ENCODE data around the gene TAS2R1.
"Not testable (repeated sequence)": the region's sequence is repeated elsewhere in the genome, so short reads cannot be mapped to it uniquely, and the experiment has no call there.

Gene TAS2R1

GRCh38 chr5:9621379-9621903 lies 8.7 kb downstream of the TAS2R1 start:
- no peak for DNase-seq

- DNase-seq = no peak
Measured at GRCh38 chr5:9619331-9620092, 10.6 kb downstream of the TAS2R1 start.

GRCh38 chr5:9617739-9618504 lies 12.2 kb downstream of the TAS2R1 start:
- DNase-seq = no peak

GRCh38 chr5:9617221-9617620 lies 12.9 kb downstream of the TAS2R1 start:
- no peak for DNase-seq

GRCh38 chr5:9615331-9615730 lies 14.8 kb downstream of the TAS2R1 start:
- no peak for DNase-seq

GRCh38 chr5:9613360-9613759 lies 16.8 kb downstream of the TAS2R1 start:
- no peak for DNase-seq

GRCh38 chr5:9610969-9611368 lies 19.2 kb downstream of the TAS2R1 start:
- DNase-seq = no peak

GRCh38 chr5:9610364-9610763 lies 19.8 kb downstream of the TAS2R1 start:
- no peak for DNase-seq

GRCh38 chr5:9608093-9608492 lies 22.1 kb downstream of the TAS2R1 start:
- no peak for DNase-seq

GRCh38 chr5:9605041-9605838 lies 24.9 kb downstream of the TAS2R1 start:
- DNase-seq = no peak

GRCh38 chr5:9604416-9604815 lies 25.7 kb downstream of the TAS2R1 start:
- DNase-seq = no peak

GRCh38 chr5:9601055-9601739 lies 29.0 kb downstream of the TAS2R1 start:
- DNase-seq = no peak

GRCh38 chr5:9599391-9599790 lies 30.8 kb downstream of the TAS2R1 start:
- no peak for DNase-seq

GRCh38 chr5:9598329-9598728 lies 31.8 kb downstream of the TAS2R1 start:
- not testable (repeated sequence) for DNase-seq

- not testable (repeated sequence) for DNase-seq
Measured at GRCh38 chr5:9597322-9597721, 32.8 kb downstream of the TAS2R1 start.

GRCh38 chr5:9596824-9597223 lies 33.3 kb downstream of the TAS2R1 start:
- DNase-seq = no peak

GRCh38 chr5:9596171-9596780 lies 33.9 kb downstream of the TAS2R1 start:
- no peak for DNase-seq

GRCh38 chr5:9594913-9595312 lies 35.2 kb downstream of the TAS2R1 start:
- DNase-seq = no peak

- no peak for DNase-seq
Measured at GRCh38 chr5:9589049-9589835, 40.9 kb downstream of the TAS2R1 start.

GRCh38 chr5:9588254-9588653 lies 41.9 kb downstream of the TAS2R1 start:
- DNase-seq = no peak

- no peak for DNase-seq
Measured at GRCh38 chr5:9587135-9587534, 43.0 kb downstream of the TAS2R1 start.
